Loucy (cell line): ENCODE measurements around the gene ADGRG2.

Experiments
- EZH2phosphoT487 ChIP-seq: fragments of 200-600 bp; IDR thresholded peaks from 2 replicates; pipeline ENCODE4 v1.6.1; 2018; ENCODE audit warnings: antibody characterized with exemption, mild to moderate bottlenecking, moderate library complexity, borderline replicate concordance
- TF ChIP-seq, protein P1 (sequence below): fragments of 200-600 bp; sonication (generic); conservative IDR thresholded peaks from 2 replicates; pipeline ENCODE4 v1.5.1; 2014; ENCODE audit warnings: mild to moderate bottlenecking, antibody characterized with exemption, low read length

- TF ChIP-seq, protein P1, sequence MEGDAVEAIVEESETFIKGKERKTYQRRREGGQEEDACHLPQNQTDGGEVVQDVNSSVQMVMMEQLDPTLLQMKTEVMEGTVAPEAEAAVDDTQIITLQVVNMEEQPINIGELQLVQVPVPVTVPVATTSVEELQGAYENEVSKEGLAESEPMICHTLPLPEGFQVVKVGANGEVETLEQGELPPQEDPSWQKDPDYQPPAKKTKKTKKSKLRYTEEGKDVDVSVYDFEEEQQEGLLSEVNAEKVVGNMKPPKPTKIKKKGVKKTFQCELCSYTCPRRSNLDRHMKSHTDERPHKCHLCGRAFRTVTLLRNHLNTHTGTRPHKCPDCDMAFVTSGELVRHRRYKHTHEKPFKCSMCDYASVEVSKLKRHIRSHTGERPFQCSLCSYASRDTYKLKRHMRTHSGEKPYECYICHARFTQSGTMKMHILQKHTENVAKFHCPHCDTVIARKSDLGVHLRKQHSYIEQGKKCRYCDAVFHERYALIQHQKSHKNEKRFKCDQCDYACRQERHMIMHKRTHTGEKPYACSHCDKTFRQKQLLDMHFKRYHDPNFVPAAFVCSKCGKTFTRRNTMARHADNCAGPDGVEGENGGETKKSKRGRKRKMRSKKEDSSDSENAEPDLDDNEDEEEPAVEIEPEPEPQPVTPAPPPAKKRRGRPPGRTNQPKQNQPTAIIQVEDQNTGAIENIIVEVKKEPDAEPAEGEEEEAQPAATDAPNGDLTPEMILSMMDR: no peak
- no peak for TF ChIP-seq EZH2phosphoT487
These were observed 11.0 kb upstream of the ADGRG2 start for GRCh38 chrX:19133231-19133630.
